ENCODE data around the gene VAMP8. TPM values are rescaled to one million over a fixed set of nuclear protein-coding genes. Genes with fewer than 3 reads are reported as not detected.

Gene VAMP8
- total RNA-seq, 2 donors from 2014 or later: 39.6 to 111 TPM

GRCh38 chr2:85560812-85561279 is 16.5 kb upstream of the VAMP8 start:
- WGBS, 2 donors: 1 to 5% methylated on average over 13 to 14 of the region's 14 CpGs
- peak overlapping the region; percentile 74 to 92 (median 86) for H3K27ac ChIP-seq
- peaks cover 0 to 2% of the 10 kb centered on the region in 2 donors for H3K36me3 ChIP-seq (replicated peaks in 1 of 2; ENCODE audit: insufficient read depth in 1 of 2, low read depth in 2 of 2)
- no peaks in the 10 kb centered on the region for H3K27me3 ChIP-seq
- DNase-seq: no peak
- peaks cover 27% of the 10 kb centered on the region for H3K4me1 ChIP-seq
- intact Hi-C loops (cut with DNase I): no loop called here
- no peak for ATAC-seq
- no peaks in the 10 kb centered on the region for H3K9me3 ChIP-seq
- no peak for TF ChIP-seq POLR2A (IDR thresholded peaks at IDR 0.05)
- TF ChIP-seq, protein P1, sequence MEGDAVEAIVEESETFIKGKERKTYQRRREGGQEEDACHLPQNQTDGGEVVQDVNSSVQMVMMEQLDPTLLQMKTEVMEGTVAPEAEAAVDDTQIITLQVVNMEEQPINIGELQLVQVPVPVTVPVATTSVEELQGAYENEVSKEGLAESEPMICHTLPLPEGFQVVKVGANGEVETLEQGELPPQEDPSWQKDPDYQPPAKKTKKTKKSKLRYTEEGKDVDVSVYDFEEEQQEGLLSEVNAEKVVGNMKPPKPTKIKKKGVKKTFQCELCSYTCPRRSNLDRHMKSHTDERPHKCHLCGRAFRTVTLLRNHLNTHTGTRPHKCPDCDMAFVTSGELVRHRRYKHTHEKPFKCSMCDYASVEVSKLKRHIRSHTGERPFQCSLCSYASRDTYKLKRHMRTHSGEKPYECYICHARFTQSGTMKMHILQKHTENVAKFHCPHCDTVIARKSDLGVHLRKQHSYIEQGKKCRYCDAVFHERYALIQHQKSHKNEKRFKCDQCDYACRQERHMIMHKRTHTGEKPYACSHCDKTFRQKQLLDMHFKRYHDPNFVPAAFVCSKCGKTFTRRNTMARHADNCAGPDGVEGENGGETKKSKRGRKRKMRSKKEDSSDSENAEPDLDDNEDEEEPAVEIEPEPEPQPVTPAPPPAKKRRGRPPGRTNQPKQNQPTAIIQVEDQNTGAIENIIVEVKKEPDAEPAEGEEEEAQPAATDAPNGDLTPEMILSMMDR (IDR thresholded peaks at IDR 0.05): no peak
- peak overlapping the region; percentile 57 to 85 for H3K4me3 ChIP-seq

DNA sequence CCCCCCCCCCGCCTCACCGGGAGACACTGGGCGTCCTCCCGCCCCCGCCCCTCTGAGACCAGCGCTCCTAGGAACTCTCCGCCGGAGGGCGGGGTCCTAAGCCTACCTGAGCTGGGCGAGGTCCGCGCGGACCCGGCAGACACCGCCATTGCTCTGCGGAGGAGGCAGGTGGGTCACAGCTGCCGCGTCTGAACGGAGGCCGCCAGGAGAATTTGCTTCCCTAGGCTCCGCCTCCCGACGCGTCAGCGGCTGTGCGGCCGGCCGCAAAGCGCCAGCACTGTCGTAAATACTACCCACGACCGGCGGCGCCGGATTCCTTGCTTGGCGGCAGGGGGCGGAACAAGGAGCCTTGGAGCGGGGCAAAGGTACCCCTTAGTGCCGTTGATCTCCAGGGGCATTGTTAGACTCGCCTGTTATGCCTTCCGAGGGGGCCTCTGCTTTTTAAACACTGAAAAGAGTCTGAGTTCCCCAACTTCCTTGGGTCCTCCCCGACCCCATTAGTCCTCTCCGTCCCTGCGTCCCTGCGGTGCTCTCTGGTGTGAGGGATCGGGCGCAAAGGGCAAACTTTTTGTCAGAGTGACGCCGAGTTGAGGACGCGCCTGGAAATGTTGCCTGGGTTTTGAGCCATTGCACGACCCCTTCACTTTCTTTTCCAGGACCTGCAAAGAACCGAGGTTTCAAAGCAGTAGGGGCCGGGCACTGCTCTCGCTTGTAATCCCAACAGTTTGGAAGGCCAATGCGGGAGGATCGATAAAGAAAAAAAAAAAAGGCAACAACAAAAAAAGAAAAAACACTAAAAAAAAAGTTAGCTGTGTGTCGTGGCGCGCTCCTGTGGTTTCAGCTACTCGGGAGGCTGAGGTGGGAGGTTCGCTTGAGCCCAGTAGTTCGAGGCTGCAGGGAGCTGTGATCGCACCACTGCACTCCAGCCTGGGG is 15.8 kb upstream of the VAMP8 start, which contains the start of gene GGCX:
TSS of gene GGCX (minus strand) at position 214 of the 933 bp plus-strand sequence. CDS start at position 149, 65 bp downstream.
- peak; percentile 95 to 97 (median 96) for DNase-seq
- peak within 1 kb of the TSS; percentile 57 to 85 for H3K4me3 ChIP-seq
- H3K27me3 ChIP-seq: no peaks in the 10 kb centered on the region
- ATAC-seq: peak; percentile 97
- TF ChIP-seq, protein P1 (IDR thresholded peaks at IDR 0.05): peak in 2 of 7 experiments; percentile 16 to 63
- peak; percentile 75 to 87 (median 86) for TF ChIP-seq POLR2A (IDR thresholded peaks at IDR 0.05)
- WGBS, 2 donors: 1 to 3% methylated on average over 37 to 64 of the region's 64 CpGs
- intact Hi-C loops (cut with DNase I): no loop called here
- no peaks in the 10 kb centered on the region for H3K9me3 ChIP-seq
- H3K4me1 ChIP-seq: peaks cover 27% of the 10 kb centered on the region
- peaks cover 0 to 2% of the 10 kb centered on the region in 2 donors for H3K36me3 ChIP-seq (replicated peaks in 1 of 2; ENCODE audit: insufficient read depth in 1 of 2, low read depth in 2 of 2)
- H3K27ac ChIP-seq: peak within 1 kb of the TSS; percentile 74 to 92 (median 86)

- no peak for ATAC-seq
Observed at GRCh38 chr2:85564144-85564563, 13.2 kb upstream of the VAMP8 start.

GRCh38 chr2:85566265-85566664 is 11.1 kb upstream of the VAMP8 start:
- H3K4me3 ChIP-seq: no peak overlapping the region
- no peaks in the 10 kb centered on the region for H3K27me3 ChIP-seq
- DNase-seq (no peak), ATAC-seq (no peak)
- intact Hi-C loops (cut with DNase I): no loop called here
- no peaks in the 10 kb centered on the region for H3K9me3 ChIP-seq
- no peak overlapping the region for H3K27ac ChIP-seq
- no peaks in the 10 kb centered on the region for H3K4me1 ChIP-seq
- TF ChIP-seq POLR2A (IDR thresholded peaks at IDR 0.05): no peak
- TF ChIP-seq, protein P1 (IDR thresholded peaks at IDR 0.05): no peak
- no peaks in the 10 kb centered on the region for H3K36me3 ChIP-seq (replicated peaks in 1 of 2; ENCODE audit: insufficient read depth in 1 of 2, low read depth in 2 of 2)
- 85% methylated on average over 4 of the region's 4 CpGs for WGBS, 2 donors

More at GRCh38 chr2:85564144-85564563, 13.2 kb upstream of the VAMP8 start:
- intact Hi-C loops (cut with DNase I): no loop called here
- H3K4me3 ChIP-seq: no peak overlapping the region
- no peak for DNase-seq
- H3K27me3 ChIP-seq: no peaks in the 10 kb centered on the region
- WGBS, 2 donors: 82 to 88% methylated on average over 5 of the region's 5 CpGs
- no peak overlapping the region for H3K27ac ChIP-seq
- H3K9me3 ChIP-seq: no peaks in the 10 kb centered on the region
- no peak for TF ChIP-seq POLR2A (IDR thresholded peaks at IDR 0.05)
- TF ChIP-seq, protein P1 (IDR thresholded peaks at IDR 0.05): no peak
- H3K36me3 ChIP-seq (replicated peaks in 1 of 2; ENCODE audit: insufficient read depth in 1 of 2, low read depth in 2 of 2): no peaks in the 10 kb centered on the region
- peaks cover 16% of the 10 kb centered on the region for H3K4me1 ChIP-seq
